PC-9 (cell line): ENCODE measurements around the gene COL4A2.

Source experiments
- CTCF ChIP-seq: fragments of 200-600 bp; sonication (generic); conservative IDR thresholded peaks from 2 replicates; pipeline ENCODE4 v1.6.1; 2017; ENCODE audit warnings: mixed run types, antibody characterized with exemption, mild to moderate bottlenecking, moderate library complexity
- EZH2 ChIP-seq: fragments of 200-600 bp; sonication (generic); IDR thresholded peaks from 2 replicates; pipeline ENCODE4 v1.8.0; 2017; ENCODE audit warnings: antibody characterized with exemption, low read depth

GRCh38 chr13:110319397-110319773, 12.3 kb downstream of the COL4A2 start:
- TF ChIP-seq CTCF (no peak), EZH2 (no peak)
